Breast epithelium (tissue), 3 donors: Measurements from ENCODE around the gene SLC4A8.

ENCODE experiments used
- POLR2AphosphoS5 ChIP-seq, 3 donors: sonication (generic); formaldehyde crosslinking; IDR thresholded peaks; one replicate each; pipeline ENCODE4 v1.6.1; 2017; ENCODE audit warnings: antibody characterized with exemption in 3 of 3
- TF ChIP-seq, protein P1 (sequence below), 3 donors: fragments of 450-650 bp; IDR thresholded peaks; one replicate each; pipeline ENCODE4 v1.5.1; 2016 to 2017; ENCODE audit warnings: antibody characterized with exemption in 3 of 3, mild to moderate bottlenecking in 3 of 3, moderate library complexity in 3 of 3

DNA sequence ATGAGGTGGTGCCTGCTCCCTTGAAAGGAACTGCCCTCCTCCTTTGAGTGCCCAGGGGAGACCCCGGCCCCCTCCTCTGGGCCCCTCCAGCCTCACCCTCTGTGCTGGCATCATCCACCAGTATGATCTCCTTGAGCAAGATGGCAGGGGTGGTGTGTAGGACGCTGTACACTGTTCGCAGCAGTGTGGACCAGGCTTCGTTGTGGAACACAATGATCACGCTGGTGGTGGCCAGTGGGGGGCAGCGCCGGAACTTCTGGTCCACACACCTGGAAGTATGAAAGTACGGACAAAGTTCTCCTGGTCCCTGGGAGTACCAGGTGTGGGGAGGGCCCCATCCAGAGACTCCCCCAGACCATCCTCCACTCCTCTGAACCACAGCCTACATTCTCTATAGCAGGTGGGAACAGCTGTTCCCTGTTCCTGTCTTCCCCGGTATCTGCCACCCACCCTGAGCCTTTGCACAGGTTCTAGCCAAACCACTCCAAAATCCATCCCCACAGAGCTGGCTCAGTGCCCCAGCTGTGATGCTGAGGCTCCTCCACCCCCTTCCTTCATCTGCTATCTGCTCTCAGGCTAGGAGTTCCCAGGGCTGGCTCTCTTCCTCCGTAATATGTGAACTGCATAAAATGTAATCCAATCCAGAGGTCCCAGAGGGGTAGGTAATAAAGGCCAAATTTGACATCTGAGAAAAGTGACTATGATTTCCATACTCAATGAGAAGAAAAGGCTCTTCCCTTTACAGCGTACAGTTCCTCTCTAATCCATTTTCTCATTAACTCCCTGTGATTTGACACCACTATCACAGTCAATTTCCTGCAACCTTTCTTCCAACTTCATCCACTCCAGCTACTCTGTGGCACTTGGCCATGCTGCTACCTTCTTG lies 47.3 kb upstream of the SLC4A8 start:
- TF ChIP-seq, protein P1, sequence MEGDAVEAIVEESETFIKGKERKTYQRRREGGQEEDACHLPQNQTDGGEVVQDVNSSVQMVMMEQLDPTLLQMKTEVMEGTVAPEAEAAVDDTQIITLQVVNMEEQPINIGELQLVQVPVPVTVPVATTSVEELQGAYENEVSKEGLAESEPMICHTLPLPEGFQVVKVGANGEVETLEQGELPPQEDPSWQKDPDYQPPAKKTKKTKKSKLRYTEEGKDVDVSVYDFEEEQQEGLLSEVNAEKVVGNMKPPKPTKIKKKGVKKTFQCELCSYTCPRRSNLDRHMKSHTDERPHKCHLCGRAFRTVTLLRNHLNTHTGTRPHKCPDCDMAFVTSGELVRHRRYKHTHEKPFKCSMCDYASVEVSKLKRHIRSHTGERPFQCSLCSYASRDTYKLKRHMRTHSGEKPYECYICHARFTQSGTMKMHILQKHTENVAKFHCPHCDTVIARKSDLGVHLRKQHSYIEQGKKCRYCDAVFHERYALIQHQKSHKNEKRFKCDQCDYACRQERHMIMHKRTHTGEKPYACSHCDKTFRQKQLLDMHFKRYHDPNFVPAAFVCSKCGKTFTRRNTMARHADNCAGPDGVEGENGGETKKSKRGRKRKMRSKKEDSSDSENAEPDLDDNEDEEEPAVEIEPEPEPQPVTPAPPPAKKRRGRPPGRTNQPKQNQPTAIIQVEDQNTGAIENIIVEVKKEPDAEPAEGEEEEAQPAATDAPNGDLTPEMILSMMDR (IDR thresholded peaks at IDR 0.05): no peak
- no peak for TF ChIP-seq POLR2AphosphoS5 (IDR thresholded peaks at IDR 0.05)
